Adrenal gland (tissue), 12 donors: ENCODE data around the gene TRIP10. TPM values are rescaled to one million over a fixed set of nuclear protein-coding genes. Genes with fewer than 3 reads are reported as not detected.

Experiments used
- DNase-seq, 7 donors: peaks; one replicate each; pipeline ENCODE4 v3.0.0-alpha.2; 2019 to 2020
- H3K27ac ChIP-seq, 5 donors: fragments of 200-600 bp; sonication (generic) in 4 of 5; 1 replicate in 3 of 5; 2 replicates in 2 of 5; pipeline versions ENCODE4 v1.5.1 to v1.8.0; 2016 to 2020; ENCODE audit warnings: mild to moderate bottlenecking in 1 of 5
- H3K27me3 ChIP-seq: fragments of 200-600 bp; 2 replicates; pipeline ENCODE4 v1.8.0; 2021
- H3K36me3 ChIP-seq, 2 donors: fragments of 200-600 bp; replicated peaks in 1 of 2; 1 replicate in 1 of 2; 2 replicates in 1 of 2; pipeline versions ENCODE4 v1.5.1 to v1.8.0; 2018 to 2022
- H3K4me1 ChIP-seq, 2 donors: fragments of 200-600 bp; replicated peaks in 1 of 2; 1 replicate in 1 of 2; 2 replicates in 1 of 2; pipeline versions ENCODE4 v1.5.1 to v1.8.0; 2018 to 2021
- H3K4me3 ChIP-seq, 4 donors: fragments of 200-600 bp; sonication (generic) in 3 of 4; one replicate each; pipeline ENCODE4 v1.5.1; 2016 to 2018
- H3K9me3 ChIP-seq, 3 donors: fragments of 200-600 bp; sonication (generic) in 1 of 3; replicated peaks in 1 of 3; 1 replicate in 2 of 3; 2 replicates in 1 of 3; pipeline versions ENCODE4 v1.5.1 to v1.8.0; 2016 to 2021
- POLR2A ChIP-seq, 2 donors: fragments of 450-650 bp; IDR thresholded peaks; one replicate each; pipeline ENCODE4 v1.6.1; 2017; ENCODE audit warnings: antibody characterized with exemption in 2 of 2, mild to moderate bottlenecking in 2 of 2, moderate library complexity in 1 of 2
- WGBS, 4 donors: extraction: QIAGEN DNeasy Blood & Tissue Kit in 2 of 4; methylation state at CpG; one replicate each; pipeline versions ENCODE4 v1.1.5 to v1.1.7; 2013 to 2017; 5-methylcytosine and 5-hydroxymethylcytosine counted together
- intact Hi-C, 2 donors: fragments of 100-400 bp; cut with DNase I; formaldehyde crosslinking; loops; one replicate each; pipeline versions ENCODE4 v1.14.1 to v1.15.0; 2022 to 2023
- polyA plus RNA-seq, 3 donors: library from polyadenylated mRNA; stranded (reverse); fragments of 200-250 nt in 2 of 3; fragments of 350-450 nt in 1 of 3; fragmentation: Illumina TruSeq in 1 of 3; extraction: RNeasy Lipid Tissue Mini Kit (QIAGEN cat#74804) in 1 of 3; gene quantifications; one replicate each; pipeline ENCODE4 v1.2.3, GENCODE V29; 2013 to 2014
- total RNA-seq, 9 donors: library from RNA; depleted of rRNA in 4 of 9; stranded (reverse); fragments of >200 nt in 4 of 9; fragments of 120-200 nt in 1 of 9; fragmentation: NEBNext Ultra II Directional in 1 of 9; extraction: Animal tissue kit (Norgen Biotek cat#: 25700) in 1 of 9; gene quantifications; one replicate each; pipeline versions ENCODE4 v1.1.0 to v1.2.4, GENCODE V29; 2013 to 2023
- TF ChIP-seq, protein P1 (sequence below), 6 experiments: fragments of 450-650 bp in 4 of 6; fragments of 200-600 bp in 2 of 6; sonication (generic) in 1 of 6; IDR thresholded peaks; 1 replicate in 5 of 6; 2 replicates in 1 of 6; pipeline versions ENCODE4 v1.5.1 to v1.8.0; 2016 to 2021; ENCODE audit warnings: antibody characterized with exemption in 6 of 6, mild to moderate bottlenecking in 2 of 6, moderate library complexity in 1 of 6
- donor health status: healthy with polysubstance abuse.
- donor health status: Bipolar disorder and iron deficiency.
- donor health status: DM: yes; HTN: yes; CAD: no.
- donor health status: DM: no; HTN: no; CAD: no.
- donor health status: DM: no; HTN: no; CAD: no.
- donor health status: DM: yes; HTN: yes; CAD: no.

The TRIP10 gene
- total and polyA plus RNA-seq, 12 donors, result 22.5 to 425 (median 74.8) TPM

DNA sequence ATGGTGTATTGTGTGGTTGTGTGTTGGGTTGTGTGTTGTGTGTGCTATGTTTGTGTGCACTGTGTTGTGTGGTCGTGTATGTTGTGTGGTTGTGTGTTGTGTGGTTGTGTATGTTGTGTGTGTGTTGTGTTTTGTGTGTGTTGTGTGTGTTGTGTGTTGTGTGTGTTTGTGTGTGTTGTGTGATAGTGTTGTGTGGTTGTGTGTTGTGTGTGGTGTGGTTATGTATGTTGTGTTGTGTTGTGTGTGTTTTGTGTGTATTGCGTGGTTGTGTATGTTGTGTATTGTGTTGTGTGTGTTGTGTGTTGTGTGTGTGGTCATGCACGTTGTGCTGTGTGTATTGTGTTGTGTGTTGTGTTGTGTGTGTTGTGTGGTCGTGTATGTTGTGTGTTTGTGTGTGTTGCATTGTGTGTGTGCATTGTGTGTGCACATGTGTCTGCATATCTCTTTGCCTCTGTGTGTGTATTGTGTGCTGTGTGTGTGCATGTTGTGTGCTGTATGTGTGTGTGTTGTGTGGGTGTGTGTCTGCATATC lies 22.0 kb upstream of the TRIP10 start:
- WGBS, 4 donors, result 70 to 82% (median 73%) methylated on average over 4 of the region's 4 CpGs
- intact Hi-C loops, result no loop called here
- TF ChIP-seq, protein P1, sequence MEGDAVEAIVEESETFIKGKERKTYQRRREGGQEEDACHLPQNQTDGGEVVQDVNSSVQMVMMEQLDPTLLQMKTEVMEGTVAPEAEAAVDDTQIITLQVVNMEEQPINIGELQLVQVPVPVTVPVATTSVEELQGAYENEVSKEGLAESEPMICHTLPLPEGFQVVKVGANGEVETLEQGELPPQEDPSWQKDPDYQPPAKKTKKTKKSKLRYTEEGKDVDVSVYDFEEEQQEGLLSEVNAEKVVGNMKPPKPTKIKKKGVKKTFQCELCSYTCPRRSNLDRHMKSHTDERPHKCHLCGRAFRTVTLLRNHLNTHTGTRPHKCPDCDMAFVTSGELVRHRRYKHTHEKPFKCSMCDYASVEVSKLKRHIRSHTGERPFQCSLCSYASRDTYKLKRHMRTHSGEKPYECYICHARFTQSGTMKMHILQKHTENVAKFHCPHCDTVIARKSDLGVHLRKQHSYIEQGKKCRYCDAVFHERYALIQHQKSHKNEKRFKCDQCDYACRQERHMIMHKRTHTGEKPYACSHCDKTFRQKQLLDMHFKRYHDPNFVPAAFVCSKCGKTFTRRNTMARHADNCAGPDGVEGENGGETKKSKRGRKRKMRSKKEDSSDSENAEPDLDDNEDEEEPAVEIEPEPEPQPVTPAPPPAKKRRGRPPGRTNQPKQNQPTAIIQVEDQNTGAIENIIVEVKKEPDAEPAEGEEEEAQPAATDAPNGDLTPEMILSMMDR (IDR thresholded peaks at IDR 0.05), result no peak
- no peak for TF ChIP-seq POLR2A (IDR thresholded peaks at IDR 0.05)

DNA sequence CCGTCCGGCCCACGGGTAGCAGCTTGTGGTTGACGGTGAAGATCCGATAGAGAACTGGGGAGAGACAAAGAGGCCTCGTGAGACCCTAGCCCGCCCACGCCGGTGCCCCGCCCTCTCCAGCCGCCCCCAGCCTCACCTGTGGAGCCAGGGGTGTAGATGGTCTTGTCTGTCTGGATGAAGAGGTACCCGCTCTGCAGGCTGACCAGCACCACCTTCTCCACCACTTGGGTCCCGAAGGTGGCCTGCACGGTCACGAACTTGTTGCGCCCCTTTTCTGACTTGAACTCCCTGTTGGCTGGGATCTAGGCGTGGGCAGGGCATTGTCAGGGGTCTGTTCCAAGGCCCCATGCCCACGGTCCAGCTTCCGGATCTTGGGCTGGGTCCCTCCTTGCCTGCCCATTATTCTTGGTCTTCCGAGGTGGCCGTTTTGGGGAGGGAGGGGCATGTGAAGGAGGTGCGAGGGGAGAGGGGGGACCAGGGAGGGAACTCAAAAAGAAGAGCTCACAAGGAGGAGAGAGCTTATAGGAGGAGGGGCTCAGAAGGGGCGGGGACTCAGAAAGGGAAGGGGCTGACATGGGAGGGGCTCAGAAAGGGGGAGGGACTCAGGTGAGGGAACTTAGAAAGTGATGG lies 21.3 kb upstream of the TRIP10 start:
- no peak overlapping the region for H3K27ac ChIP-seq
- H3K4me3 ChIP-seq, result no peak overlapping the region
- H3K36me3 ChIP-seq, result peaks cover 0 to 19% of the 10 kb centered on the region in 2 donors
- no peak for DNase-seq
- intact Hi-C loops, result no loop called here
- H3K27me3 ChIP-seq, result no peaks in the 10 kb centered on the region
- TF ChIP-seq POLR2A (IDR thresholded peaks at IDR 0.05), result no peak
- TF ChIP-seq, protein P1 (IDR thresholded peaks at IDR 0.05), result no peak
- no peaks in the 10 kb centered on the region for H3K9me3 ChIP-seq
- WGBS, 4 donors, result 64 to 72% (median 68%) methylated on average over 11 to 23 of the region's 23 CpGs
- H3K4me1 ChIP-seq, result peaks cover 23 to 26% of the 10 kb centered on the region in 2 donors

More for the DNA sequence above, 22.0 kb upstream of the TRIP10 start:
- H3K4me1 ChIP-seq, result peaks cover 16 to 19% of the 10 kb centered on the region in 2 donors
- no peak overlapping the region for H3K4me3 ChIP-seq
- peak overlapping the region in 1 of 5 donors; percentile 4 for H3K27ac ChIP-seq
- no peaks in the 10 kb centered on the region for H3K9me3 ChIP-seq
- H3K27me3 ChIP-seq, result no peaks in the 10 kb centered on the region
- no peak for DNase-seq
- H3K36me3 ChIP-seq, result peaks cover 0 to 24% of the 10 kb centered on the region in 2 donors

DNA sequence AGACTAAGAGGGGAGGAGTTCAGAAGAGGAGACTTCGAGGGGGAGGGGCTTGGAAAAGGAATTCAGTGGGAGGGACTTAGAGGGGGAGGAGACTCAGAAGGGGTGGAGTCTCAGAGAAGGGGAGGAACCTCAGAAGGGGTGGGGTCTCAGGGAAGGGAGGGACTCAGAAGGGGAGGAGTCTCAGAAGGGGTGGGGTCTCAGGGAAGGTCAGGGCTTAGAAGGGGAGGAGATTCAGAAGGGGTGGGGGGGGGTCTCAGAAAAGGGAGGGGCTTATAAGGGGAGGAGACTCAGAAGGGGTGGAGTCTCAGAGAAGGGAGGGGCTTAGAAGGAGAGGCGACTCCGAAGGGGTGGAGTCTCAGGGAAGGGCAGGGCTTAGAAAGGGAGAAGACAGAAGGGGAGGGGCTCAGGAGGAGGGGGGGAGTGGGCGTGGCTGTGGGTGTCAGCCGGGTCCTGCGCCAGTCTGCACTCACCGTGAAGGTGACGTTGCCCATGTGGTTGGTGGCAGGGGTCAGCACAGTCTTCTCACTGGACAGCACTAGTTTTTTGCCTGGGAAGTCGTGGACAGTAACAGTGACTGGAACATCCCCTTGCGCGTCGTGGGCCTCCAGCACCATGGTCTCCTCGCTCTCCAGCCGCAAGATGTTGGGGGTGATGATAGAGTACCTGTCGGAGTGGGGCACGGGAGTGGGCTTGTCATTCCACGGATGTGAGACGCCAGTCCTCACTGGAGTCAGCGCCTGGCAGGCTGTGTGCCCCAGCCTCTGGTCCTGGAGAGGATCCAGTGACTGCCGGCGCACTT lies 20.5 kb upstream of the TRIP10 start:
- intact Hi-C loops, result no loop called here
- Histone ChIP-seq H3K9me3 (no peaks in the 10 kb centered on the region), H3K36me3 (peaks cover 0 to 18% of the 10 kb centered on the region in 2 donors), H3K27me3 (no peaks in the 10 kb centered on the region), H3K4me3 (peak overlapping the region in 3 of 4 donors; percentile 10 to 58 (median 33)), H3K27ac (peak overlapping the region in 4 of 5 donors; percentile 36 to 71 (median 49)), H3K4me1 (peaks cover 30 to 33% of the 10 kb centered on the region in 2 donors)
- peak in 1 of 2 donors; percentile 50 for TF ChIP-seq POLR2A (IDR thresholded peaks at IDR 0.05)
- TF ChIP-seq, protein P1 (IDR thresholded peaks at IDR 0.05), result no peak
- DNase-seq, result peak; percentile 71 to 94 (median 92)
- WGBS, 4 donors, result 49 to 65% (median 60%) methylated on average over 16 to 21 of the region's 21 CpGs

- DNase-seq, result no peak
- H3K27ac ChIP-seq, result peak overlapping the region in 4 of 5 donors; percentile 36 to 71 (median 49)
- intact Hi-C loops, result no loop called here
- peak overlapping the region in 3 of 4 donors; percentile 10 to 58 (median 33) for H3K4me3 ChIP-seq
- no peaks in the 10 kb centered on the region for H3K27me3 ChIP-seq
- H3K36me3 ChIP-seq, result peaks cover 0 to 18% of the 10 kb centered on the region in 2 donors
- no peaks in the 10 kb centered on the region for H3K9me3 ChIP-seq
- TF ChIP-seq POLR2A (IDR thresholded peaks at IDR 0.05), result no peak
- TF ChIP-seq, protein P1 (IDR thresholded peaks at IDR 0.05), result no peak
- peaks cover 36 to 39% of the 10 kb centered on the region in 2 donors for H3K4me1 ChIP-seq
- WGBS, 4 donors, result 61 to 92% (median 76%) methylated on average over 5 to 6 of the region's 6 CpGs
Observed at GRCh38 chr19:6719540-6719861, 20.0 kb upstream of the TRIP10 start.
